HepG2 (cell line): Measurements from ENCODE around the gene BCL2. TPM values are rescaled to one million over a fixed set of nuclear protein-coding genes. Genes with fewer than 3 reads are reported as not detected.

Source experiments
- ATAC-seq: fragments of 200-7000 bp; cut with Tn5 transposase; 3 replicates; pipeline ENCODE4 v1.9.1; 2020; ENCODE audit warnings: mild to moderate bottlenecking, moderate library complexity
- BruUV-seq: library from RNA; stranded (reverse); fragments of 400-500 nt; replicated peaks from 2 replicates; lab custom pipeline; 2021; lab: Mats Ljungman, UMichigan
- CTCF ChIA-PET: fragments of 300-600 bp; formaldehyde crosslinking; extraction: SDS; loops from one replicate; lab custom pipeline; 2021; ENCODE audit warnings: low total read pairs, inconsistent platforms, low intra/inter-chr PET ratio; lab: Yijun Ruan, JAX
- POLR2A ChIA-PET: fragments of 350-600 bp; sonication (Branson Sonifier 250); formaldehyde crosslinking; loops from one replicate; lab custom pipeline; 2020; ENCODE audit warnings: antibody characterized with exemption, inconsistent platforms; lab: Yijun Ruan, JAX
- DNase-seq: peaks from one replicate; pipeline ENCODE4 v3.0.0-alpha.2; 2015; ENCODE audit warnings: low spot score
- FAIRE-seq: peaks from 3 replicates; lab custom pipeline; 2011; peaks lifted over from hg19 to GRCh38; lab: Jason Lieb, UNC
- H2AFZ ChIP-seq: one replicate; pipeline ENCODE4 v1.6.1; 2011; ENCODE audit warnings: low read length, inconsistent platforms
- H3K27ac ChIP-seq: fragments of 300-600 bp; 3 replicates; pipeline ENCODE4 v1.8.0; 2011; ENCODE audit warnings: mixed run types, mild to moderate bottlenecking, mixed read lengths, low read length, inconsistent platforms; ENCODE audit not compliant: insufficient read depth; ENCODE audit errors: extremely low read length
- H3K27me3 ChIP-seq, 2 experiments: fragments of 200-600 bp in 1 of 2; 2 replicates in 1 of 2; 3 replicates in 1 of 2; pipeline versions ENCODE4 v1.6.0 to v1.8.0; 2011; ENCODE audit warnings: low read length in 2 of 2, mild to moderate bottlenecking in 2 of 2, moderate library complexity in 2 of 2, inconsistent platforms in 1 of 2; ENCODE audit not compliant: insufficient read depth in 2 of 2, control insufficient read depth in 1 of 2
- H3K36me3 ChIP-seq, 2 experiments: fragments of 200-600 bp in 1 of 2; replicated peaks in 1 of 2; 2 replicates in 1 of 2; 3 replicates in 1 of 2; pipeline versions ENCODE4 v1.5.1 to v1.8.0; 2011; ENCODE audit warnings: low read length in 2 of 2, inconsistent platforms in 1 of 2; ENCODE audit not compliant: insufficient read depth in 2 of 2, control insufficient read depth in 1 of 2
- H3K4me1 ChIP-seq: 2 replicates; pipeline ENCODE4 v1.5.1; 2012; ENCODE audit warnings: low read length, inconsistent platforms; ENCODE audit not compliant: insufficient read depth
- H3K4me2 ChIP-seq: 2 replicates; pipeline ENCODE4 v1.6.0; 2011; ENCODE audit warnings: low read depth, low read length, inconsistent platforms
- H3K4me3 ChIP-seq, 3 experiments: fragments of 200-600 bp in 1 of 3; sonication (generic), shearing (Covaris generic) in 1 of 3; replicated peaks in 1 of 3; 2 replicates each; pipeline ENCODE4 v1.5.1; 2011 to 2016; ENCODE audit warnings: low read length in 3 of 3, inconsistent platforms in 2 of 3, low read depth in 2 of 3, mild to moderate bottlenecking in 2 of 3, control low read depth in 1 of 3, mixed read lengths in 1 of 3; ENCODE audit not compliant: insufficient read depth in 1 of 3
- H3K79me2 ChIP-seq: one replicate; pipeline ENCODE4 v1.6.1; 2011; ENCODE audit warnings: low read length, inconsistent platforms; ENCODE audit not compliant: insufficient read depth
- H3K9ac ChIP-seq: 2 replicates; pipeline ENCODE4 v1.6.0; 2011; ENCODE audit warnings: mild to moderate bottlenecking, low read depth, low read length, inconsistent platforms; ENCODE audit not compliant: insufficient read depth
- H3K9me3 ChIP-seq: 2 replicates; pipeline ENCODE4 v1.5.1; 2012; ENCODE audit warnings: mild to moderate bottlenecking, low read length
- H4K20me1 ChIP-seq: 2 replicates; pipeline ENCODE4 v1.6.0; 2011; ENCODE audit warnings: inconsistent platforms, mild to moderate bottlenecking, low read length, moderate library complexity; ENCODE audit not compliant: insufficient read depth
- POLR2A ChIP-seq, 2 experiments: IDR thresholded peaks; 2 replicates each; pipeline ENCODE4 v1.6.1; 2011; ENCODE audit warnings: low read depth in 2 of 2, low read length in 2 of 2, mild to moderate bottlenecking in 1 of 2, moderate library complexity in 1 of 2; ENCODE audit not compliant: insufficient read depth in 1 of 2
- SIN3A ChIP-seq: IDR thresholded peaks from 2 replicates; pipeline ENCODE4 v1.6.1; 2011; ENCODE audit warnings: low read depth, mild to moderate bottlenecking, control low read depth, low read length, borderline replicate concordance
- SOX13 ChIP-seq, 3 experiments: fragments of 450-650 bp in 1 of 3; sonication (generic) in 1 of 3; formaldehyde crosslinking in 1 of 3; IDR thresholded peaks in 2 of 3; conservative IDR thresholded peaks in 1 of 3; 2 replicates each; pipeline versions ENCODE4 v1.5.0 to v1.6.1; 2016 to 2020; ENCODE audit warnings: antibody characterized with exemption in 1 of 3, mild to moderate bottlenecking in 1 of 3, missing compliant biosample characterization in 1 of 3, missing genetic modification reagents in 1 of 3, moderate library complexity in 1 of 3
- ZBTB1 ChIP-seq: sonication (generic); formaldehyde crosslinking; IDR thresholded peaks from 2 replicates; pipeline ENCODE4 v1.4.0; 2020; ENCODE audit warnings: missing genetic modification reagents, borderline replicate concordance
- ZIK1 ChIP-seq: sonication (generic); formaldehyde crosslinking; IDR thresholded peaks from 2 replicates; pipeline ENCODE4 v1.5.0; 2020; ENCODE audit warnings: mild to moderate bottlenecking, low read depth, missing genetic modification reagents, borderline replicate concordance
- ZNF263 ChIP-seq: sonication (generic); formaldehyde crosslinking; IDR thresholded peaks from 2 replicates; pipeline ENCODE4 v1.4.0; 2020; ENCODE audit warnings: missing genetic modification reagents
- ZNF354B ChIP-seq: sonication (generic); formaldehyde crosslinking; IDR thresholded peaks from 2 replicates; pipeline ENCODE4 v1.8.0; 2022; ENCODE audit warnings: mild to moderate bottlenecking, missing genetic modification reagents
- ZNF446 ChIP-seq: sonication (generic); formaldehyde crosslinking; IDR thresholded peaks from 2 replicates; pipeline ENCODE4 v1.5.0; 2020; ENCODE audit warnings: mild to moderate bottlenecking, missing genetic modification reagents
- WGBS: methylation state at CpG from one replicate; pipeline ENCODE4 v1.1.6; 2017; ENCODE audit warnings: low lambda C conversion rate; 5-methylcytosine and 5-hydroxymethylcytosine counted together
- in situ Hi-C: cut with HindIII; loops from 2 replicates; pipeline ENCODE4 v1.10.0; 2017; ENCODE audit warnings: low pct_unique_long_range_greater_than_20kb; ENCODE audit not compliant: extremely low pct_ligation_motif_present
- intact Hi-C: fragments of 100-400 bp; cut with micrococcal nuclease; formaldehyde crosslinking; loops from one replicate; pipeline ENCODE4 v1.10.0; 2022; ENCODE audit not compliant: unreplicated experiment
- polyA plus RNA-seq, 8 experiments: library from polyadenylated mRNA; depleted of rRNA in 3 of 8; stranded (reverse) in 7 of 8; unstranded in 1 of 8; fragments of >200 nt; fragmentation: Illumina TruSeq in 4 of 8; extraction: Trizol in 4 of 8; gene quantifications; 2 replicates each; pipeline versions ENCODE4 v1.2.1 to v1.2.3, GENCODE V29; 2011 to 2016; ENCODE audit warnings: low read depth in 4 of 8, missing spikeins in 1 of 8, mixed read lengths in 1 of 8; ENCODE audit not compliant: insufficient read depth in 1 of 8
- total RNA-seq, 5 experiments: library from RNA; depleted of rRNA; stranded (reverse); fragments of >200 nt; fragmentation: Illumina TruSeq; extraction: Trizol; gene quantifications; 2 replicates each; pipeline ENCODE4 v1.2.3, GENCODE V29; 2016; ENCODE audit warnings: low read depth in 1 of 5
- TF ChIP-seq, protein P1 (sequence below): sonication (generic); formaldehyde crosslinking; IDR thresholded peaks from 2 replicates; pipeline ENCODE4 v1.4.0; 2020; ENCODE audit warnings: mild to moderate bottlenecking, missing genetic modification reagents
- TF ChIP-seq, protein P2 (sequence below): sonication (generic); formaldehyde crosslinking; IDR thresholded peaks from 2 replicates; pipeline ENCODE4 v1.5.1; 2020; ENCODE audit warnings: missing genetic modification reagents, mild to moderate bottlenecking, borderline replicate concordance
- TF ChIP-seq, protein P3 (sequence below): sonication (generic); formaldehyde crosslinking; IDR thresholded peaks from 2 replicates; pipeline ENCODE4 v1.5.0; 2020; ENCODE audit warnings: missing genetic modification reagents, mild to moderate bottlenecking, borderline replicate concordance

BCL2 gene
- total and polyA plus RNA-seq, 2 of the 13 experiments (the other 11 are each of a cell fraction or from before 2014, with no cell fraction given) = 0.07 to 0.53 TPM

DNA sequence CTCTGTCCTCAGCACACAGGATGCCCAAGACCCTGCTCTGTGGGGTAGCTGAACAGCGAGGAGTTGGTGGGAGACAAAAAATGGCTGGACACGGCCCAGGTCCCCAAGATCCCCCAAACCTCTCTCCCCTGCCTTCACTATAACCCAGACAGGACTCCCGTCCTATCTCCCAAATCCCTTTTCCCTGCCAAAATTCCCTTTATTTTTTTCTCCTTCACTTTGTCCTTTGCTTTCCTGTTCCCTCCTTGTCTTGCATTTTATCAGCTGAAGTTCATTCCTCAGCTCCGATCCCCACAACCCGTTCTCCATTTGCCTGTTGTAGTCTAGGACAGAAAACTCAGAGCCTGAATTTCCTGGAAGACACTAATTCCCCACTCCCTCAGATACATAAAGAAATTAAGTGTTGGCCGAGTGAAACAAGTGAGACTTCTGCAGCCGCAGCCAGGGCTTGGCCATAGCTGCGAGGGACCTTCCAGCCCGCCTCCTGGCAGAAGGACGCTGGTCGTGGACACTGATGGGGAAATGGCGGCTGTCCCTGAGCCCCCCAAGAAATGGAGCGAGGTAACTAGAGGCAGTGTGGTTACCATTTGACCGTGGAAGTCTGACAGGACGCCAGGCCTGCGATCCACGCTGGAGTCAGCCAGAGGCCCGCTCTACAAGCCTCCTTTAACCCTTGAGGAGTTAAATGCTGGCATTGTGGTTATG lies 173.6 kb downstream of the BCL2 start (continued):
- no peak for TF ChIP-seq ZIK1
- TF ChIP-seq, protein P1, sequence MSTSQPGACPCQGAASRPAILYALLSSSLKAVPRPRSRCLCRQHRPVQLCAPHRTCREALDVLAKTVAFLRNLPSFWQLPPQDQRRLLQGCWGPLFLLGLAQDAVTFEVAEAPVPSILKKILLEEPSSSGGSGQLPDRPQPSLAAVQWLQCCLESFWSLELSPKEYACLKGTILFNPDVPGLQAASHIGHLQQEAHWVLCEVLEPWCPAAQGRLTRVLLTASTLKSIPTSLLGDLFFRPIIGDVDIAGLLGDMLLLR (CRISPR knock-in tag) = no peak
- TF ChIP-seq, all 625 proteins: peak for 0

DNA sequence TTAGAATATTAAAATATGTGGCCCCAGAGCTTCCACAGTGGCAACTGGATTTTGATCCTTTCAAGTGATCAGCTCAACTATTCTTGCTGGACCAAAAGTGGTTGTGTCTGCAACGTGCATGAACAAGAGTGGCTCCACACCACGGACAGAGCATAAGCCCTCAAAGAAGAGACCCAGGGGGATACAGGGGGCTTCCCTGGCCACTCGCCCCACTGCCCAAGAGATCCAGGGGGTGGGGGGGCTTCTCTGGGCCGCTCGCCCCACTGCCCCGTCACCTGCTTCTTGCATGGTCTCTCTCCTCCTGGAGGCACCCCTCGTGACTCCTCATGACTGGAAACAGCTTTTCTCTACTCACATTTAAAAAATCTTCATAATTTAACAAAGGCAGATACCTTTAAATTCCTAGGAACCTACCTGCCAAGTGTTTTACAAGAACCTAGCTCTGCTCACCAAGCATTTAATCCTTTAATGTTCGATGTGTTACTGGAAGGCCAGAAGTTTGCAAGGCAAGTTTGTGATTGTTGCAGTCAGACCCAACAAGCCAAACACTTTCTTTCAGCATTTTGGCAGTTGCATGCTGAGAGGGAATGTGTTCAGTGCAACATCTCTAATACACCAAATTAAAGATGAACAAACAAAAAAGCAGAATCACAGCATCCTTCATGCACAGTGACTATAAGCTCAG lies 174.3 kb downstream of the BCL2 start:
- CTCF ChIA-PET = no interaction called here

More for the DNA sequence above, 174.3 kb downstream of the BCL2 start:
- H3K79me2 ChIP-seq = no peaks in the 10 kb centered on the region
- H3K27me3 ChIP-seq = peaks cover 3 to 60% of the 10 kb centered on the region in 2 experiments
- ATAC-seq = no peak
- intact Hi-C loops = no loop called here
- DNase-seq = no peak
- no peak overlapping the region for H3K4me3 ChIP-seq
- no peaks in the 10 kb centered on the region for H4K20me1 ChIP-seq
- in situ Hi-C loops = no loop called here
- BruUV-seq = no TSS peak
- H3K4me2 ChIP-seq = no peak overlapping the region
- no peak overlapping the region for H3K9ac ChIP-seq
- TF ChIP-seq ZNF354B (CRISPR knock-in tag) (no peak), SOX13 (IDR thresholded peaks at IDR 0.05) (no peak), SOX13 (CRISPR knock-in tag; conservative IDR thresholded peaks at IDR 0.05 in 1 of 2, IDR thresholded peaks at IDR 0.05 in 1 of 2) (no peak), ZNF446 (CRISPR knock-in tag) (no peak), SIN3A (no peak), ZNF263 (CRISPR knock-in tag) (no peak), ZBTB1 (CRISPR knock-in tag) (no peak), POLR2A (IDR thresholded peaks at IDR 0.05; ENCODE audit: insufficient read depth in 1 of 2, low read depth in 2 of 2, low read length in 2 of 2) (no peak)
- TF ChIP-seq, protein P2, sequence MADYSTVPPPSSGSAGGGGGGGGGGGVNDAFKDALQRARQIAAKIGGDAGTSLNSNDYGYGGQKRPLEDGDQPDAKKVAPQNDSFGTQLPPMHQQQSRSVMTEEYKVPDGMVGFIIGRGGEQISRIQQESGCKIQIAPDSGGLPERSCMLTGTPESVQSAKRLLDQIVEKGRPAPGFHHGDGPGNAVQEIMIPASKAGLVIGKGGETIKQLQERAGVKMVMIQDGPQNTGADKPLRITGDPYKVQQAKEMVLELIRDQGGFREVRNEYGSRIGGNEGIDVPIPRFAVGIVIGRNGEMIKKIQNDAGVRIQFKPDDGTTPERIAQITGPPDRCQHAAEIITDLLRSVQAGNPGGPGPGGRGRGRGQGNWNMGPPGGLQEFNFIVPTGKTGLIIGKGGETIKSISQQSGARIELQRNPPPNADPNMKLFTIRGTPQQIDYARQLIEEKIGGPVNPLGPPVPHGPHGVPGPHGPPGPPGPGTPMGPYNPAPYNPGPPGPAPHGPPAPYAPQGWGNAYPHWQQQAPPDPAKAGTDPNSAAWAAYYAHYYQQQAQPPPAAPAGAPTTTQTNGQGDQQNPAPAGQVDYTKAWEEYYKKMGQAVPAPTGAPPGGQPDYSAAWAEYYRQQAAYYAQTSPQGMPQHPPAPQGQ = no peak
- TF ChIP-seq, protein P3, sequence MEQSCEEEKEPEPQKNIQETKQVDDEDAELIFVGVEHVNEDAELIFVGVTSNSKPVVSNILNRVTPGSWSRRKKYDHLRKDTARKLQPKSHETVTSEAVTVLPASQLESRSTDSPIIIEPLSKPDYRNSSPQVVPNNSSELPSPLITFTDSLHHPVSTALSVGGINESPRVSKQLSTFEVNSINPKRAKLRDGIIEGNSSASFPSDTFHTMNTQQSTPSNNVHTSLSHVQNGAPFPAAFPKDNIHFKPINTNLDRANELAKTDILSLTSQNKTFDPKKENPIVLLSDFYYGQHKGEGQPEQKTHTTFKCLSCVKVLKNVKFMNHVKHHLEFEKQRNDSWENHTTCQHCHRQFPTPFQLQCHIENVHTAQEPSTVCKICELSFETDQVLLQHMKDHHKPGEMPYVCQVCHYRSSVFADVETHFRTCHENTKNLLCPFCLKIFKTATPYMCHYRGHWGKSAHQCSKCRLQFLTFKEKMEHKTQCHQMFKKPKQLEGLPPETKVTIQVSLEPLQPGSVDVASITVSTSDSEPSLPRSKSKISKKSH = no peak
- TF ChIP-seq, all 625 proteins: peak for 0
- no peak overlapping the region for H3K27ac ChIP-seq
- WGBS = 0% methylated on average over 3 of the region's 8 CpGs
- no peaks in the 10 kb centered on the region for H3K36me3 ChIP-seq
- POLR2A ChIA-PET = no interaction called here
- no peaks in the 10 kb centered on the region for H3K9me3 ChIP-seq
- H2AFZ ChIP-seq = no peak overlapping the region
- no peak for FAIRE-seq
- no peaks in the 10 kb centered on the region for H3K4me1 ChIP-seq
